GM12878 (cell line): ENCODE results near the gene SLC7A5. TPM values are rescaled to one million over a fixed set of nuclear protein-coding genes. Genes with fewer than 3 reads are reported as not detected.

Experiments
- ATAC-seq: fragments of 200-7000 bp; cut with Tn5 transposase; 3 replicates; pipeline ENCODE4 v1.9.1; 2020; ENCODE audit warnings: mild to moderate bottlenecking, moderate library complexity
- BruUV-seq: library from RNA; stranded (reverse); fragments of 400-500 nt; replicated peaks from 2 replicates; lab custom pipeline; 2021; lab: Mats Ljungman, UMichigan
- CTCF ChIA-PET: fragments of 300-600 bp; sonication (Branson Sonifier 250); formaldehyde crosslinking; extraction: SDS; loops from one replicate; lab custom pipeline; 2021; ENCODE audit warnings: inconsistent platforms; lab: Yijun Ruan, JAX
- POLR2A ChIA-PET: fragments of 350-600 bp; formaldehyde crosslinking; extraction: SDS; loops from one replicate; lab custom pipeline; 2021; ENCODE audit warnings: inconsistent platforms; lab: Charles Lee
- RAD21 ChIA-PET: fragments of 300-600 bp; sonication (Branson Sonifier 250); formaldehyde crosslinking; loops from one replicate; lab custom pipeline; 2023; ENCODE audit warnings: antibody characterized with exemption; ENCODE audit not compliant: unreplicated experiment; lab: Charles Lee
- SMC1A ChIA-PET: fragments of 300-600 bp; sonication (Branson Sonifier 250); formaldehyde crosslinking; loops from one replicate; lab custom pipeline; 2023; ENCODE audit not compliant: unreplicated experiment, uncharacterized antibody; lab: Charles Lee
- DNase-seq: peaks from one replicate; pipeline ENCODE4 v3.0.0-alpha.2; 2011; ENCODE audit warnings: low read depth, low spot score
- FAIRE-seq: peaks from 3 replicates; lab custom pipeline; 2011; peaks lifted over from hg19 to GRCh38; lab: Jason Lieb, UNC
- H2AFZ ChIP-seq: 2 replicates; pipeline ENCODE4 v1.6.0; 2011; ENCODE audit warnings: low read depth, low read length, control low read depth; ENCODE audit not compliant: control insufficient read depth
- H3K27ac ChIP-seq: 2 replicates; pipeline ENCODE4 v1.5.1; 2011; ENCODE audit warnings: control low read depth; ENCODE audit not compliant: control insufficient read depth, insufficient read depth
- H3K27me3 ChIP-seq, 2 experiments: replicated peaks in 1 of 2; 2 replicates each; pipeline versions ENCODE4 v1.6.0 to v1.6.1; 2011; ENCODE audit warnings: low read length in 1 of 2; ENCODE audit not compliant: control insufficient read depth in 2 of 2, insufficient read depth in 2 of 2
- H3K36me3 ChIP-seq, 2 experiments: 2 replicates each; pipeline ENCODE4 v1.5.1; 2011; ENCODE audit warnings: low read length in 1 of 2; ENCODE audit not compliant: control insufficient read depth in 2 of 2, insufficient read depth in 2 of 2
- H3K4me1 ChIP-seq: 2 replicates; pipeline ENCODE4 v1.6.1; 2011; ENCODE audit warnings: mild to moderate bottlenecking, low read length, moderate library complexity, mixed read lengths; ENCODE audit not compliant: control insufficient read depth, insufficient read depth
- H3K4me2 ChIP-seq: 2 replicates; pipeline ENCODE4 v1.6.0; 2011; ENCODE audit warnings: control low read depth; ENCODE audit not compliant: control insufficient read depth, insufficient read depth
- H3K4me3 ChIP-seq: fragments of 200-600 bp; sonication (generic); 2 replicates; pipeline ENCODE4 v1.5.1; 2016
- H3K79me2 ChIP-seq: 2 replicates; pipeline ENCODE4 v1.6.0; 2011; ENCODE audit warnings: low read length; ENCODE audit not compliant: control insufficient read depth, insufficient read depth
- H3K9ac ChIP-seq: 2 replicates; pipeline ENCODE4 v1.8.0; 2011; ENCODE audit warnings: low read length, control low read depth, mixed read lengths; ENCODE audit not compliant: control insufficient read depth, insufficient read depth
- H3K9me3 ChIP-seq: replicated peaks from 3 replicates; pipeline ENCODE4 v1.5.1; 2011; ENCODE audit warnings: mild to moderate bottlenecking, low read length; ENCODE audit not compliant: control insufficient read depth, insufficient read depth
- H4K20me1 ChIP-seq: 2 replicates; pipeline ENCODE4 v1.6.0; 2011; ENCODE audit not compliant: control insufficient read depth, insufficient read depth
- ATF2 ChIP-seq: IDR thresholded peaks from 2 replicates; pipeline ENCODE4 v1.6.1; 2012; ENCODE audit warnings: low read length, inconsistent platforms
- BCLAF1 ChIP-seq: fragments of 450-650 bp; IDR thresholded peaks from 2 replicates; pipeline ENCODE4 v1.6.1; 2017; ENCODE audit warnings: antibody characterized with exemption, mild to moderate bottlenecking, moderate library complexity
- KLF5 ChIP-seq: fragments of 450-650 bp; IDR thresholded peaks from 2 replicates; pipeline ENCODE4 v1.6.1; 2014; ENCODE audit warnings: mild to moderate bottlenecking; ENCODE audit not compliant: partially characterized antibody
- MEF2A ChIP-seq: IDR thresholded peaks from 2 replicates; pipeline ENCODE4 v1.6.1; 2011; ENCODE audit warnings: low read depth, mild to moderate bottlenecking, low read length, moderate library complexity; ENCODE audit not compliant: insufficient read depth
- POLR2A ChIP-seq: IDR thresholded peaks from 2 replicates; pipeline ENCODE4 v1.6.1; 2011; ENCODE audit warnings: low read depth, mild to moderate bottlenecking, low read length
- SMAD5 ChIP-seq: IDR thresholded peaks from 2 replicates; pipeline ENCODE4 v1.6.1; 2016; ENCODE audit warnings: antibody characterized with exemption, low read depth
- SUPT20H ChIP-seq: IDR thresholded peaks from 2 replicates; pipeline ENCODE4 v1.6.1; 2011; ENCODE audit warnings: low read depth, mild to moderate bottlenecking, low read length, moderate library complexity, borderline replicate concordance; ENCODE audit not compliant: control insufficient read depth
- YY1 ChIP-seq: IDR thresholded peaks from 2 replicates; pipeline ENCODE4 v1.6.1; 2011; ENCODE audit warnings: low read depth, mild to moderate bottlenecking, low read length
- WGBS: methylation state at CpG from one replicate; pipeline ENCODE4 v1.1.6; 2016; ENCODE audit warnings: low lambda C conversion rate; ENCODE audit not compliant: insufficient replicate concordance, insufficient coverage; ENCODE audit errors: missing lambda C conversion rate; 5-methylcytosine and 5-hydroxymethylcytosine counted together
- in situ Hi-C: fragments of 300-500 bp; cut with MboI; formaldehyde crosslinking; loops from 9 replicates; pipeline ENCODE4 v1.14.3; 2018; ENCODE audit warnings: mixed read lengths
- intact Hi-C: fragments of 100-400 bp; cut with micrococcal nuclease; formaldehyde crosslinking; loops from one replicate; pipeline ENCODE4 v1.14.2; 2022; ENCODE audit not compliant: unreplicated experiment
- polyA plus RNA-seq, 11 experiments: library from polyadenylated mRNA; depleted of rRNA in 4 of 11; unstranded in 6 of 11; stranded (reverse) in 5 of 11; fragments of >200 nt; fragmentation: Nextera tagmentation in 4 of 11; fragmentation: Illumina TruSeq in 1 of 11; extraction: Ambion mirVana in 4 of 11; extraction: Trizol in 1 of 11; gene quantifications; 1 replicate in 1 of 11; 2 replicates in 10 of 11; pipeline versions ENCODE4 v1.2.1 to v1.2.3, GENCODE V29; 2011 to 2016; ENCODE audit warnings: inconsistent platforms in 2 of 11, missing spikeins in 2 of 11, low read depth in 1 of 11
- total RNA-seq, 4 experiments: library from RNA; depleted of rRNA in 3 of 4; stranded (reverse); fragments of >200 nt in 3 of 4; fragmentation: Illumina TruSeq in 1 of 4; extraction: Trizol in 1 of 4; gene quantifications; 2 replicates each; pipeline versions ENCODE4 v1.2.1 to v1.2.3, GENCODE V29; 2013 to 2021

Gene SLC7A5
- total and polyA plus RNA-seq, 10 of the 15 experiments (the other 5 are each of a cell fraction or from before 2014, with no cell fraction given), result 2.3 to 101 (median 35.8) TPM

- ATAC-seq (no peak), DNase-seq (no peak), FAIRE-seq (no peak)
- Histone ChIP-seq H3K4me1 (0 out of 2 replicates have a peak, but pooled peaks cover 2% of the 10 kb centered on the region), H3K9me3 (no peaks in the 10 kb centered on the region), H4K20me1 (no peaks in the 10 kb centered on the region), H3K27me3 (no peaks in the 10 kb centered on the region), H3K4me2 (no peak overlapping the region), H3K9ac (no peak overlapping the region), H3K27ac (no peak overlapping the region), H2AFZ (no peak overlapping the region), H3K79me2 (no peaks in the 10 kb centered on the region), H3K4me3 (no peak overlapping the region), H3K36me3 (peaks cover 7 to 39% of the 10 kb centered on the region in 2 experiments)
- 70% methylated on average over 21 of the region's 21 CpGs for WGBS
- TF ChIP-seq KLF5, result no peak
- TF ChIP-seq POLR2A, result peak; percentile 70
- TF ChIP-seq SMAD5, result no peak
- BruUV-seq, result TSS peak; percentile 42
- intact Hi-C loops (no loop called here), in situ Hi-C loops (no loop called here)
- ChIA-PET CTCF (no interaction called here), POLR2A (no interaction called here), RAD21 (interaction anchor here (2.2 kb wide), 1 partner anchor 20 kb away, joined by 5 read pairs; no protein-coding TSS in a partner anchor), SMC1A (no interaction called here)
Observed at GRCh38 chr16:87829988-87830672, 39.2 kb downstream of the SLC7A5 start.

- no TSS peak for BruUV-seq
- Histone ChIP-seq H3K4me2 (no peak overlapping the region), H3K79me2 (no peaks in the 10 kb centered on the region), H2AFZ (no peak overlapping the region), H3K9me3 (no peaks in the 10 kb centered on the region), H3K4me3 (no peak overlapping the region), H3K27ac (no peak overlapping the region), H3K4me1 (0 out of 2 replicates have a peak, but pooled peaks cover 2% of the 10 kb centered on the region), H4K20me1 (no peaks in the 10 kb centered on the region), H3K9ac (no peak overlapping the region), H3K27me3 (no peaks in the 10 kb centered on the region), H3K36me3 (peaks cover 4 to 34% of the 10 kb centered on the region in 2 experiments)
- FAIRE-seq, result no peak
- 88% methylated on average over 13 of the region's 13 CpGs for WGBS
- SMC1A ChIA-PET, result no interaction called here
- RAD21 ChIA-PET, result no interaction called here
- TF ChIP-seq YY1 (no peak), POLR2A (peak; percentile 7; the same call in 1 of the 2 replicates), SUPT20H (no peak), MEF2A (no peak), BCLAF1 (no peak), ATF2 (no peak)
- CTCF ChIA-PET, result interaction anchor here (1.5 kb wide), 1 partner anchor 20 kb away, joined by 5 read pairs; no protein-coding TSS in a partner anchor
- ATAC-seq, result no peak
- no peak for DNase-seq
- intact Hi-C loops, result no loop called here
- POLR2A ChIA-PET, result no interaction called here
- in situ Hi-C loops, result no loop called here
Observed at GRCh38 chr16:87829622-87829980, 39.7 kb downstream of the SLC7A5 start.
